ENCODE results near the gene HHEX.

The HHEX gene

DNA sequence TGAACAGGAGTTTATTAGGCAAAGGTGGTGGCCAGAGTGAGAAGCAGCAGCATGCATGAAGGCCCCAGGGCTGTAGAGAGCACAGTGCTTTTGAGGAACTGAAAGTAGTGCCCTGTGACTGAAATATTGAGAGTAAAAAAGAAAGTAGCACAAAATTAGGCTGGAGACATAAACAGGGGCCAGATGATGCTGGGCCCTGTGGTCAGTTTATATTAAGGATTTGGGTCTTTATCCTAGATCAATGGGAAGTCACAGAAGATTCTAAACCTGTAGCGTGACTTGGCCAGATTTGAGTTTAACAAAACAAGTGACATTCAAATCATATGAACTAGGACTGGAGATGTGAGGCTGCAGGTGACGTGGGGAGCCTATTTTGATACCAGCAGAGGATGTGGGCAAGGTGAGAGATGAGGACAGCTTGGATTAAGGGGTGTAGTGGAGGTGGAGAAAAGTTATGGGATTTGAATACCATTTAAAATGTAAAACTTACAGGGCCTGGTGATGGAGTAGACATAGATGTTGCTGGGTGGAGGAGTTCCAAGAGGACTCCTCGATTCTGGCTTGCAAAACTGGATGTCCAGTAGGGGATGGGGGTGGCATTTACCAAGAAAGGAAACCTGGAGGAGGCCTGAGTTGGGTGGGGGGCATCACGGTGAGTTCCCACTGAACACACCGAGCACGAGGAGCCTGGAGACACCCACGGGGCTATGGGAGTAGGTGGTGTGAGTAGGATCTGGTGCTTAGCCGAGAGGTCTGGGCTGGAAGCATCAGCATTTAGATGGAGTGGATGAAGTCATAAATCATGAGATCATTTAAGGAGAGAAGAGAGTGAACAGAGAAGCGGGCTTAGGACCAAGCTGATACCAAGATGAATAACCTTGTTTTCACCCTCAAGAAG is 52.8 kb downstream of the HHEX start:
- Mint-ChIP-seq H3K27ac (peak overlapping the region in 1 of 2 donors; percentile 35), H3K9me3 (no peaks in the 10 kb centered on the region), H3K4me3 (no peak overlapping the region), H3K4me1 (no peaks in the 10 kb centered on the region), H3K27me3 (peaks cover 18% of the 10 kb centered on the region)
- DNase-seq = no peak
- ATAC-seq = no peak

Data from stimulated activated naive CD8-positive, alpha-beta T cell treated with anti-CD3 and anti-CD28 coated beads, Interleukin-15, amount 100 ng/mL, for 72 hours (primary cell).